ENCODE results near the gene PPFIA2.
"Not testable (repeated sequence)": the region's sequence is repeated elsewhere in the genome, so short reads cannot be mapped to it uniquely, and the experiment has no call there.

The PPFIA2 gene

DNA sequence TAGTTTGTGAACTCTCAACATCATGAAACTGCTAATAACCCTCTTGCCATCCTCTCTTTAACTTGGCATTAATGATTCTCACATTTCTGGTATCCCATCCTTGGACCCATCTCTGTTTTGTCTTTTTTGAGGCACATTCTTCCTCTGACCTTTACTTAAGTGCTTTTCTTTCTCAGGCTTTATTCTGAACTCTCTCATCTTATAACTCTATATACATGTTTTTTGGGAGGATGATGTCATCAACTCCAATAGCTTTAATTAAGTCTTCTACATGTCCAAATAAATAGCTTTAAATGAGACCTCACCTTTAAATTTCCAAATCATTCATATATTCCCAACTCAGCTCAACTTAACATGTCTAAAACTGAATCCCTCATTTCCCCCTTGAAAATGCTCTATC, 88.4 kb downstream of the PPFIA2 start:
- DNase-seq (ENCODE audit: low read depth in 1 of 2, low spot score in 1 of 2), result no peak

DNA sequence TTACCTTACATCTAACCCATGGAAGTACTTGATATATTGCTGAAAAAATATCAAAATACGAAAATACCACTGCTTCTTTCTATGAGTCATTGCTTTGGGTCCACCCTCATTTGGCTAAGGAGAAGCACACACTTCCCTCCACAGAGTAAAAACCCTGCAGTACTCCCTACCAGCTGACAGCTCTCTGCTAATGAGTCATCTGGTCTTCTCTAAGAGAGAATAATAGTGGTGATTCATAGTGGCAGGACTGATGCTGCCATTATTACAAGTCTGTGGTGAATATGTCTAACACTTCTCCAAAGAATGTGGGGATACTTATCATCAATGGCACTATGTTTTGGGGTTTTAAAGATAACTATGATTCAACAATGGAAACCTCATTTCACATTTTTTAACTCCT, 90.7 kb downstream of the PPFIA2 start:
- no peak for DNase-seq (ENCODE audit: low read depth in 1 of 2, low spot score in 1 of 2)

DNA sequence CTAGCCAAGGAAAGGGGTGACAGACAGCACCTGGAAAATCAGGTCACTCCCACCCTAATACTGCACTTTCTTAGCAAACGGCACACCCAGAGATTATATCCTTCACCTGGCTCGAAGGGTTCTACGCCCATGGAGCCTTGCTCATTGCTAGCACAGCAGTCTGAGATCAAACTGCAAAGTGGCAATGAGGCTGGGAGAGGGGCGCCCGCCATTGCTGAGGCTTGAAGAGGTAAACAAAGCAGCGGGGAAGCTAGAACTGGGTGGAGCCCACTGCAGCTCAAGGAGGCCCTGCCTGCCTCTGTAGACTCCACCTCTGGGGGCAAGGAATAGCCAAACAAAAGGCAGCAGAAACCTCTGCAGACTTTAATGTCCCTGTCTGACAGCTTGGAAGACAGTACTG, 99.8 kb downstream of the PPFIA2 start:
- DNase-seq (ENCODE audit: low read depth in 1 of 2, low spot score in 1 of 2), result not testable (repeated sequence)

DNA sequence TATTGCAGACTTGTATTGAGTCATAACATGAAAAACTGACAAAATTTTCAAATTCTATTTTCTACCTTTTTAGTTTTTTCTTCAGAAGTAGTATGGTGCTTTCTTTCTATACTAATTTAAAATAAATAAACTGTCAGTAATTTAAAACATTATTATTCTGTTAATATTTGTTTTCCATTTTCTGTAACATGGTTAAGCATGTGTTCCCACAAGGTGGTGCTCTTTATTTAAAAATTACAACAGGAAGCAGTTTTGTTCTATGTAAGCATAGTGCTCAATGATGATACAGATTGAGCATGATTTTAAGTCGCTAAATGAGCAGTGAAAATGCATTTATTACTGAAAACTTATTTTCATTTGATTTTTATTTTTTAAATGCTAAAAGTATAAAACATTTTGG, 114.6 kb downstream of the PPFIA2 start:
- no peak for DNase-seq (ENCODE audit: low read depth in 1 of 2, low spot score in 1 of 2)

DNA sequence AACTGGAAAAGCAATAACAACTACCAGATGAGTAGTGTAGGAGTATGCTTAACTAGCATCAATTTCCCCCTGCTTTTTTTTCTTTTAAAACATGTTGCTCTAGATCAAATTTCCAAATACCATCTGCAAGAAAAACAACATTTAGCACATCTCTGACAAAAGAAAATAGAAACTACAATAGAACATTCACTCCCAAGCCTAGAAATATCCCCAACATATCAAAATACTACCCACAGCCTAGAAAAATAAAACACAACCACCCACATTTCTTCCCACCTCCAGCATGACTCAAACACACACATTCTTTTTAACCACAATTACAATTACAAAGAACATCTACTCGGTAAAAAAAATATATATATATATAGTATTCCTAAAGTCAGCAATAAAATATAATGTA, 120.0 kb downstream of the PPFIA2 start:
- no peak for DNase-seq (ENCODE audit: low read depth in 1 of 2, low spot score in 1 of 2)

DNA sequence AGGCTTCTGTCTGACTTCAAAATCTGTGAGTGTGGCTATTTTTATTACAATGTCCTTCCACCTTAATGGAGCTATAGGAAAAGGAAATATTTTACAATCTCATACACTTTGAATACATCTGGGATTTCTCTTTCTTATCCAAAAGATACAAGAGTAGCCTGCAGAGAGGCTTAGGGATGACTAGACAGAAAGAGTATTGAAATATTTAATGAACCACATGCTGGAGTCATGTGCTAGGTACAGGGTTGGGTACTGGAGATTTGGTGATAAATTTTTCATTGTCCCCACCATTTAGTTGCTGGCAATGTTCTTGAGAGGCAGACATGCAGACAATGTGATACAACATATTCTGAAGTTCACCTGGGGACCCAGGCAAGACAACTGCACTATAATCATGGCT, 126.0 kb downstream of the PPFIA2 start:
- DNase-seq (ENCODE audit: low read depth in 1 of 2, low spot score in 1 of 2), result no peak

DNA sequence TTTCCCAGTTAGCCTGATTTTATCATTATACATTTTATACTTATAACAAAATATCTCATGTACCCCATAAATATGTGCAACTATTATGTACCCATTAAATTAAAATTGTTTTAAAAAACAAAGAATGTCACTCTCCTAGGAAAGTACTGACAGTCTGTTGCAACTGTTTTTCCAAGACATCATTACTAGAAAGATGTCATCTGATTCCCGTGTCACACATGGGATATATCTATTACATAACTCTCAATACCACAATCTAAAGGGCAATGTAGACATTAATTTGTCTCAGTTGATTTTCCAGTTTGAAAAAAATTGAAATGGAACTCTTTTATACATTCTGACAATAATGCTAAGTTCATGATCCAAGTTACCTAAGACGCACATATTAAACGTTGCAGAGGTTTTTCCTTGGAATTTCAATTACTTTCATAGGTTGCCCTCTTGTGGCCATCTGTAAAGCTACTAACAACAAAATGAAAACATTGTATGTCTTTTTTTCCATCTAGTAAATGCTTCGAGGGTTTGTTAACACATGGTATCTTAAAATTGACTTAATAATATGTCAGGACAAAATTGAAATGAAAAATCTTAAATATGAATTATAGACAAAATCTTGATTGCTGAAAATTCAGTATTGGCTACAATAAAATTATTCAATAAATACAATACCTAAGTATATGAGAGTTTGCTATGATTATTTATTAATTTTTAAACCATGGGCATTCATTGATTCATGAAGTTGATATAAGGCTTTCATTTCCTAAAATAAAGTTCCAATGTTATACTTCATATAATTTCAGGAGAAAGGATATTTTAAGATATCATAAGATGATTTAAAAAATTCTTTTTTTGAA, 131.6 kb downstream of the PPFIA2 start:
- DNase-seq (ENCODE audit: low read depth in 1 of 2, low spot score in 1 of 2), result no peak

DNA sequence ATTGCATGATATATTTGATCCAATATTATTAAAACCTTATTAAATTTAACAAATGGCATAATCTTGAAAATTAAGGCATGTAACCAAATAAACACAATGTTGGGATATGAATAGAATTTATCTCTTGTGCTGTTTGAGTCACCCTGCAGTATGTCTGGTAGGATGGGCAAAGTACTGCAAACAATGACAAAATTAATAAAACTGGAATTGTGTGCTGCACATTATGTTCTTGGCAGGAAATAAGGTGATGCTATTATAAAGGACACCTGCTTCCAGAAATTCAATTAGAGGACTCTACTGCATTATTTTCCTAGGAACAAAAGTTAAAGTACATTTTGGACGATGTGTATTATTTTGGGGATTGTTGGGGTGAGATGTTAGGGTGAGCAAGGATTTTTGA, 132.7 kb downstream of the PPFIA2 start:
- DNase-seq (ENCODE audit: low read depth in 1 of 2, low spot score in 1 of 2), result no peak

DNA sequence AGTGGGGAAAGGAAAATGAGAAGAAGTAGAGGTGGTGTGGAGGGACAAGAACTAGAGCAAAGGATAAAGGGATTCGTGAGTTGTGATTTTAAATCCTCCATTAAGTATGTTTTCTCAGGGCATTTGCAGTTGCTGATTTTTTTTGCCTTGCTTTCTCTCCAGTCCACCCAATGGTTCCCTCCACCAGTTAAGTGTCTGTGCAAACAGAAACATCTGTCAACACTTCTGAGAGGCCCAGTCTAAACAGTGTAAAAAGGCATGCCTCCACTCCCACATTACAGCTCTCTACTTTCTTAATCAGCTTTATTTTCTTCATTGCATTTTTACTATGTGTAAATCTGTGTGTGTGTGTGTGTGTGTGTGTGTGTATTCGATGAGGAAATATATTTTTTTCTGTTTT, 141.2 kb downstream of the PPFIA2 start:
- no peak for DNase-seq (ENCODE audit: low read depth in 1 of 2, low spot score in 1 of 2)

- no peak for DNase-seq (ENCODE audit: low read depth in 1 of 2, low spot score in 1 of 2)
Measured at GRCh38 chr12:81615026-81615588, 144.0 kb downstream of the PPFIA2 start.

DNA sequence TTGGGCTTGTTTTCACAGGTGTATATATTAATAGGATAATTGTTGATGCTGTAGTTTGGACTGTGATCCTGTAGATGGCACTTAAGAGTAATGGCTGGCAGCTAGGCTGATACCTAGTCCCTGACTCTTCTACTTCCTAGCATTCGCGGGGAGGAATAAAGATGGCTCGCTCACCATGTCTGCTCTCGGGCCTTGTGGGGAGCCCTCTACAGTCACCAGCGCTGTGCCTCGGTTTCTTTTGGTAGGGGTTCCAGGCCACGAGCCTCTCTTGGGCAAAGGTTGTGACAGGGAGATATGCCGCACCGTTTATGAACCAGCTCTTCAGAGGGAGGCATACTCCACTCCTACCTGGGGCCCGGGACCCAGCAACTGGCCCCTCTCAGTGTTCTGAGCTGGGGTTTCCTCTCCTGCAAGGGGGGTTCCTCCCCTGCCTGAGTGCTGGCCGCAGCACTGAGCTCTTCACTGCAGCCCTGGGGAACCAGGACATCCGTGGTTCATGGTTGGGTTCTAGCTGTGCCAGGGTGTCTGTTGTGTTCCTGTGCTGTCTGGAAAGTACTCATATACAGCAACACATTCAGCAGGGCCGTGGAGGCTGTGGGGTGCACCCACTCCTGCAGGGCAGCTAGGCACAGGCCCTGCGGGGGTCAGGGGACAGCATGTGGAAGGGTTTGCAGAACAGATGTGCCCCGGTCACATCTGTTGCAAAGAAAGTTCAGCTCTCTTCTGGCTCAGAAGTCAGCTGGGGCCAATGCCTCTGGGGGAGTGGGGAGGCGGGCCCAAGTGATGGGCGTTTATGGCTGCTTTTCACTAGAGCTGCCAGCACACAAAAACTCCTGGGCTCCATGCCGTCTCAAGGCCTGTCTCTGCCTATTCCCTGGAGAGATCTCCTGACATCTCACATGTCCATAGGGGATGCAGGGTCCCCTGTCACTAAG, 147.9 kb downstream of the PPFIA2 start:
- no peak for DNase-seq (ENCODE audit: low read depth in 1 of 2, low spot score in 1 of 2)

DNA sequence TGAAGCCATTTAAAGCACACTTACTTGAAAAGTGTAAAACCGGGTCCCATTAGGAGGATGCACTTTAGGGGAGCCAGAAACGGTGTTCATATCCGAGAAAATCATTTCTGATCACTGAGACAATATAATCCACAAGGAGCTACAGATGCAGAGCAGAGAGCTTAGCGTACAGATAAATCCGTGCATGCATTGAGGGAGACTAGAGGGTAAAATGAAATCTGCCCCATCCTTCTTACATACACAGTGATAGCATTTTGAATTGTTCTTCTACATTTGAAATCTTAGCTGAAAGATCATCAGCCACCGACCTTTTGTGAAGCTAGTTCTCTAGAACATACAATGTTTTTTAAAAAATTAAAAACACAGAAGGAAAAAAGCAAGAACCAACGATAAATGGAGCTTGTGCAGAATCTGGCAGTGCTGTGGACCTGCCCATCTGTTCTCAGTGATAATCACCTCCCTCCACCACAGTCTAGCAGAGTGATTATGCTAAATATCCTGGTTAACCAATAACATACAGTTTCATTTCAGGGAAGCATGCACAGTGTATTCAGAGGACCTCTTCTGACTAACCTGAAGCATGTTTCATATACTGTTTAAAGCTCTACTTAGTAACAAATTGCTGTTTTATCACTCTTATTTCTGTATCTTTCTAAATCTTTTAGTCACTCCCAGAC, 161.1 kb downstream of the PPFIA2 start:
- DNase-seq (ENCODE audit: low read depth in 1 of 2, low spot score in 1 of 2), result no peak

DNA sequence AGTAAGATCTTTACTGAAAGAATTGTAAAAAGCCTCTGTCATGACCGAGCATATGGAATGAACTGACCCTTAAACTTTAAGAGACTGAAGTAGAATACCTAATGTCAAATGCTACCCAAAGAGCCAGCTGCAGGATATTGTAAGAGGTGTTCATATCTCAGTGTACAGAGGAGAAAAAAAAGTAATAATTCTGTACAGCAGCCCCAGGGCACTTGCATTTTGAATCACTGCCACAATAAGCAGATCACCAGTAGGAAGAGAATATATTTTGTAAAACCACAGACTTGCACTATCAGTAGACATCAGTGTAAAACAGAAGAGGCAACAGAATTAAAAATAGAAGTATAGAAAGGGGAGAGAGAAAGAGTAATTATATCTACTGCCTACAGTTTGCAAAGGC, 162.6 kb downstream of the PPFIA2 start:
- DNase-seq (ENCODE audit: low read depth in 1 of 2, low spot score in 1 of 2), result no peak

- no peak for DNase-seq (ENCODE audit: low read depth in 1 of 2, low spot score in 1 of 2)
Measured at GRCh38 chr12:81591256-81591655, 167.9 kb downstream of the PPFIA2 start.

DNA sequence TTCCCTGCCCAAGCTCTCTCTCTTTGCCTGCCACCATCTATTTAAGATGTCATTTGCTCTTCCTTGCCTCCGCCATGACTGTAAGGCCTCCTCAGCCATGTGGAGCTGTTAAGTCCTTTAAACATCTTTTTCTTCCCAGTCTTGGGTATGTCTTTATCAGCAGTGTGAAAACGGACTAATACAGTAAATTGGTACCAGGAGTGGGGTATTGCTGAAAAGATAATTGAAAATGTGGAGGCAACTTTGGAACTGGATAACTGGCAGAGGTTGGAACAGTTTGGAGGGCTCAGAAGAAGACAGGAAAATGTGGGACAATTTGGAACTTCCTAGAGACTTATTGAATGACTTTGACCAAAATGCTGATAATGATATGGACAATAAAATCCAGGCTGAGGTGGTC, 168.4 kb downstream of the PPFIA2 start:
- not testable (repeated sequence) for DNase-seq (ENCODE audit: low read depth in 1 of 2, low spot score in 1 of 2)

DNA sequence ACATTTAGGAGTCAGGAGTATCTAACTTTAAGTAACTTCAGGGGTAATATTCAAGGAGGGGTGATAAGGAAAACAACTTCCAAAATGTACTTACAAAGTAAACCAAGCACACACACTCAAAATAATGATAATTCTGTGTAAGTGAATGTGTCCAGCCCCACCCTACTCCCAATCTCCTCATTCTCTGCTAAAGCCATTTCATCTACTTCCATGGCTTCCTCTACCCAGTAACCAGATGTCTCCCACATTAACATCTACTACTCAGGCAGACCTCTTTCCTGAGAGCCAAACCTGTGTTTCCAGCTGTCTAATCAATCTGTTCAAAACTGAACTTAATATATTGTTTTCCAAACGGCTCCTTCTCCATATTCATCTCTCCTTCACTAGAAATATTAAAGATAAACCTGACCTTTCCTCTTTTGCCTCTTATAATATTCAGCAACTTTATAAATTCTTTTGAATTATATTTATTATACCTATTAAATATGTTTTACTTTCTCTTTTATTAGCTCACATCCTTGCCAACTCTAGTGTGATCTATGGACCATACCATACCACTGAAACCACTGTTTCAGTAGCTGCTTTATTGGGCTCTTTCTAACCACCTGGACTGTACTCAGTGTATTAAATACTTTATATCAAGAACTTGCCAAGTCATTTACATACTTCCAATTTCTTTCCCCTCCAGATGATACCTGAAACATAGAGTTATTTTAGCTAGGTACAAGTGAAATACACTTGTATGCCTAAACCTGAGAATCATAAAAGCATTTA, 170.7 kb downstream of the PPFIA2 start:
- no peak for DNase-seq (ENCODE audit: low read depth in 1 of 2, low spot score in 1 of 2)

DNA sequence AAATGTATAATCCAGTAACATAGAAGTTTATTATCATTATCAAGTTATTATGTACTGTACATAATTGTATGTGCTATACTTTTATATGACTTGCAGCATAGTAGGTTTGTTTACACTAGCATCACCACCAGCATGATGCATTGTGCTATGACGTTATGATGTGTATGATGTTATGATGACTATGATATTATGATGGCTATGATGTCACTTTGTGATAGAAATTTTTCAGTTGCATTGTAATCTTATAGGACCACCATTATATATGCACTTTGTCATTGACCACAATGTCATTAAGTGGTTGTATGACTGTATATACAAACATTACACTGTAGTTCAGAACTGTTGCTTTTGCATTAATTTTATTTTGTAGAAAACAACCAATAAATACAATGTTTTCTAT, 173.4 kb downstream of the PPFIA2 start:
- no peak for DNase-seq (ENCODE audit: low read depth in 1 of 2, low spot score in 1 of 2)

- DNase-seq (ENCODE audit: low read depth in 1 of 2, low spot score in 1 of 2), result no peak
Measured at GRCh38 chr12:81573228-81573627, 185.9 kb downstream of the PPFIA2 start.

GRCh38 chr12:81572411-81572810, 186.7 kb downstream of the PPFIA2 start:
- no peak for DNase-seq (ENCODE audit: low read depth in 1 of 2, low spot score in 1 of 2)

DNA sequence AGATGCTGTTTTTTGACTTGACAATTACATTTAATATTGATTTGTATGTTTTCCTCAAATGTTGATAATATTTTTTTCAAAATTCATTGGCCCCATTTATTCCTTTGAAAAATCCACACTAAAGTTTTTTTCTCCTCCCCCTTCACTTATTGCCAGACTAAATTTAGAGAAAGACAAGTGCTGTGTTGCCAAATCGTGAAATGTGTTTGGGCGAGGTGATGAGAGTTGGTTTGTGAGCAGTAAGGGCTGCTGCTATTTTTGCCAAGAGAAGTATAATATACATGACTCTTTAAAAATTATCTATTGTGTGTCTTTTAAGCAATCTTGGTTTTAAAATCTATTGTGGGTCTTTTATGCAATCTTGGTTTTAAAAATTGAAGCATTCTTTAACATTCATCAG, 188.9 kb downstream of the PPFIA2 start:
- DNase-seq (ENCODE audit: low read depth in 1 of 2, low spot score in 1 of 2), result no peak

DNA sequence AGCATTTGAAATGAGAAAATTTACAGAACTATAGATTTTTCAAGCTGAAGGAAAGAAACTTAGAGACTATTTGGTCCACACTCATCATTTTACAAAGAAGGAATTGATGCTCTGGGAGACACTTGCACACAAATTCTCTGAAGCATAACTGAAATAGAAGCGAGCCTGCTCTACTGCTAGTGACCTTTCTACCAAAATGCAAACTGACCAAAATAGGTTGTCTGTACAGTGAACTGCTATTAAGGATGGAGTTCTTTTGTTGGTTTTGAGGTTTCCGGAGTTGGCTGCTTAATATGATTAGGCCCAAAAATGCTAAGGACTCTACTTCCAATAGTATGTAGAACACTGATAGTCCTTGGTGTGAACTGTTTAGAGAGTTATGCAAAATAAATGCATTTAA, 194.9 kb downstream of the PPFIA2 start:
- DNase-seq (ENCODE audit: low read depth in 1 of 2, low spot score in 1 of 2), result no peak
